HepG2 (cell line): ENCODE results near the gene CALD1. TPM values are rescaled to one million over a fixed set of nuclear protein-coding genes. Genes with fewer than 3 reads are reported as not detected.

Experiments used
- ARHGAP35 ChIP-seq: sonication (generic); formaldehyde crosslinking; IDR thresholded peaks from 2 replicates; pipeline ENCODE4 v1.9.0; 2022; ENCODE audit warnings: mild to moderate bottlenecking, inconsistent platforms, moderate library complexity, missing genetic modification reagents, borderline replicate concordance
- ARNT ChIP-seq: fragments of 450-650 bp; IDR thresholded peaks from 2 replicates; pipeline ENCODE4 v1.6.1; 2017
- CREB1 ChIP-seq, 2 experiments: fragments of 450-650 bp in 1 of 2; IDR thresholded peaks; 2 replicates each; pipeline ENCODE4 v1.6.1; 2016 to 2017; ENCODE audit warnings: control low read depth in 1 of 2, mild to moderate bottlenecking in 1 of 2, missing compliant biosample characterization in 1 of 2, missing genetic modification characterization in 1 of 2
- DZIP1 ChIP-seq: sonication (generic); formaldehyde crosslinking; IDR thresholded peaks from 2 replicates; pipeline ENCODE4 v1.5.0; 2020; ENCODE audit warnings: mild to moderate bottlenecking, missing genetic modification reagents
- GLI4 ChIP-seq: sonication (generic); formaldehyde crosslinking; IDR thresholded peaks from 2 replicates; pipeline ENCODE4 v1.5.1; 2020; ENCODE audit warnings: missing genetic modification reagents, mild to moderate bottlenecking, moderate library complexity, borderline replicate concordance
- KLF9 ChIP-seq: IDR thresholded peaks from 2 replicates; pipeline ENCODE4 v1.6.1; 2016; ENCODE audit warnings: low read depth
- MBNL3 ChIP-seq: fragments of 250-450 bp; sonication (Bioruptor Pico); conservative IDR thresholded peaks from 2 replicates; pipeline ENCODE4 v1.8.0; 2022; ENCODE audit warnings: mild to moderate bottlenecking, inconsistent platforms
- NFATC3 ChIP-seq: sonication (generic); formaldehyde crosslinking; IDR thresholded peaks from 2 replicates; pipeline ENCODE4 v1.5.1; 2020; ENCODE audit warnings: mild to moderate bottlenecking, missing genetic modification reagents
- NONO ChIP-seq, 2 experiments: fragments of 450-650 bp in 1 of 2; sonication (generic) in 1 of 2; formaldehyde crosslinking in 1 of 2; IDR thresholded peaks in 1 of 2; conservative IDR thresholded peaks in 1 of 2; 2 replicates each; pipeline versions ENCODE4 v1.6.1 to v1.8.0; 2017 to 2022; ENCODE audit warnings: mild to moderate bottlenecking in 1 of 2, missing genetic modification reagents in 1 of 2, moderate library complexity in 1 of 2
- PAX8 ChIP-seq: sonication (generic); formaldehyde crosslinking; IDR thresholded peaks from 2 replicates; pipeline ENCODE4 v1.8.0; 2022; ENCODE audit warnings: mild to moderate bottlenecking, missing genetic modification reagents, borderline replicate concordance
- RBM39 ChIP-seq: fragments of 200-400 bp; formaldehyde crosslinking; IDR thresholded peaks from one replicate; pipeline ENCODE4 v1.6.1; 2018; ENCODE audit warnings: antibody characterized with exemption, mild to moderate bottlenecking, low read depth, low read length; ENCODE audit not compliant: poor library complexity, severe bottlenecking
- SIX4 ChIP-seq: sonication (generic); formaldehyde crosslinking; IDR thresholded peaks from 2 replicates; pipeline ENCODE4 v1.4.0; 2020; ENCODE audit warnings: missing genetic modification reagents
- SMC3 ChIP-seq: IDR thresholded peaks from 2 replicates; pipeline ENCODE4 v1.6.1; 2011; ENCODE audit warnings: low read length, improper control_type of control experiment
- ZBTB3 ChIP-seq: sonication (generic); formaldehyde crosslinking; IDR thresholded peaks from 2 replicates; pipeline ENCODE4 v1.4.0; 2020; ENCODE audit warnings: low read depth, mild to moderate bottlenecking, moderate library complexity, missing genetic modification reagents, borderline replicate concordance
- ZNF513 ChIP-seq: sonication (generic); formaldehyde crosslinking; conservative IDR thresholded peaks from 2 replicates; pipeline ENCODE4 v1.5.0; 2020; ENCODE audit warnings: missing genetic modification reagents
- ZNF580 ChIP-seq: IDR thresholded peaks from 2 replicates; pipeline ENCODE4 v1.6.1; 2016; ENCODE audit warnings: low read depth, borderline replicate concordance
- ZNF746 ChIP-seq: sonication (generic); formaldehyde crosslinking; IDR thresholded peaks from 2 replicates; pipeline ENCODE4 v1.8.0; 2022; ENCODE audit warnings: mild to moderate bottlenecking, missing genetic modification reagents
- ZNF83 ChIP-seq: sonication (generic); formaldehyde crosslinking; IDR thresholded peaks from 2 replicates; pipeline ENCODE4 v1.4.0; 2020; ENCODE audit warnings: missing genetic modification reagents, mild to moderate bottlenecking, borderline replicate concordance
- ZNF879 ChIP-seq: sonication (generic); formaldehyde crosslinking; IDR thresholded peaks from 2 replicates; pipeline ENCODE4 v1.8.1; 2023; ENCODE audit warnings: missing genetic modification reagents
- polyA plus RNA-seq, 8 experiments: library from polyadenylated mRNA; depleted of rRNA in 3 of 8; stranded (reverse) in 7 of 8; unstranded in 1 of 8; fragments of >200 nt; fragmentation: Illumina TruSeq in 4 of 8; extraction: Trizol in 4 of 8; gene quantifications; 2 replicates each; pipeline versions ENCODE4 v1.2.1 to v1.2.3, GENCODE V29; 2011 to 2016; ENCODE audit warnings: low read depth in 4 of 8, missing spikeins in 1 of 8, mixed read lengths in 1 of 8; ENCODE audit not compliant: insufficient read depth in 1 of 8
- total RNA-seq, 5 experiments: library from RNA; depleted of rRNA; stranded (reverse); fragments of >200 nt; fragmentation: Illumina TruSeq; extraction: Trizol; gene quantifications; 2 replicates each; pipeline ENCODE4 v1.2.3, GENCODE V29; 2016; ENCODE audit warnings: low read depth in 1 of 5
- TF ChIP-seq, protein P1 (sequence below): sonication (generic); formaldehyde crosslinking; IDR thresholded peaks from 2 replicates; pipeline ENCODE4 v1.4.0; 2020; ENCODE audit warnings: missing genetic modification reagents, mild to moderate bottlenecking, borderline replicate concordance
- TF ChIP-seq, protein P2 (sequence below): sonication (generic); formaldehyde crosslinking; IDR thresholded peaks from 2 replicates; pipeline ENCODE4 v1.4.0; 2020; ENCODE audit warnings: missing genetic modification reagents

The CALD1 gene
- total and polyA plus RNA-seq, 2 of the 13 experiments (the other 11 are each of a cell fraction or from before 2014, with no cell fraction given): 53.0 to 112 TPM

- TF ChIP-seq DZIP1 (CRISPR knock-in tag) (no peak), ARNT (no peak), CREB1 (IDR thresholded peaks at IDR 0.05) (no peak), CREB1 (CRISPR knock-in tag; IDR thresholded peaks at IDR 0.05) (peak; percentile 82), NFATC3 (CRISPR knock-in tag) (no peak), SMC3 (no peak), ZNF746 (no peak), ZNF580 (CRISPR knock-in tag) (no peak), ZNF83 (CRISPR knock-in tag) (no peak), ZNF513 (no peak), ZBTB3 (CRISPR knock-in tag) (no peak), RBM39 (no peak), MBNL3 (CRISPR knock-in tag) (no peak), ARHGAP35 (CRISPR knock-in tag) (no peak), NONO (IDR thresholded peaks at IDR 0.05) (no peak), NONO (CRISPR knock-in tag; conservative IDR thresholded peaks at IDR 0.05) (peak; percentile 87), ZNF879 (CRISPR knock-in tag) (no peak), KLF9 (CRISPR knock-in tag) (no peak), GLI4 (CRISPR knock-in tag) (0 out of 2 replicates have a peak, but pooled peaks have one; percentile 39), SIX4 (peak; percentile 25; the same call in 1 of the 2 replicates), PAX8 (CRISPR knock-in tag) (no peak)
- TF ChIP-seq, protein P1, sequence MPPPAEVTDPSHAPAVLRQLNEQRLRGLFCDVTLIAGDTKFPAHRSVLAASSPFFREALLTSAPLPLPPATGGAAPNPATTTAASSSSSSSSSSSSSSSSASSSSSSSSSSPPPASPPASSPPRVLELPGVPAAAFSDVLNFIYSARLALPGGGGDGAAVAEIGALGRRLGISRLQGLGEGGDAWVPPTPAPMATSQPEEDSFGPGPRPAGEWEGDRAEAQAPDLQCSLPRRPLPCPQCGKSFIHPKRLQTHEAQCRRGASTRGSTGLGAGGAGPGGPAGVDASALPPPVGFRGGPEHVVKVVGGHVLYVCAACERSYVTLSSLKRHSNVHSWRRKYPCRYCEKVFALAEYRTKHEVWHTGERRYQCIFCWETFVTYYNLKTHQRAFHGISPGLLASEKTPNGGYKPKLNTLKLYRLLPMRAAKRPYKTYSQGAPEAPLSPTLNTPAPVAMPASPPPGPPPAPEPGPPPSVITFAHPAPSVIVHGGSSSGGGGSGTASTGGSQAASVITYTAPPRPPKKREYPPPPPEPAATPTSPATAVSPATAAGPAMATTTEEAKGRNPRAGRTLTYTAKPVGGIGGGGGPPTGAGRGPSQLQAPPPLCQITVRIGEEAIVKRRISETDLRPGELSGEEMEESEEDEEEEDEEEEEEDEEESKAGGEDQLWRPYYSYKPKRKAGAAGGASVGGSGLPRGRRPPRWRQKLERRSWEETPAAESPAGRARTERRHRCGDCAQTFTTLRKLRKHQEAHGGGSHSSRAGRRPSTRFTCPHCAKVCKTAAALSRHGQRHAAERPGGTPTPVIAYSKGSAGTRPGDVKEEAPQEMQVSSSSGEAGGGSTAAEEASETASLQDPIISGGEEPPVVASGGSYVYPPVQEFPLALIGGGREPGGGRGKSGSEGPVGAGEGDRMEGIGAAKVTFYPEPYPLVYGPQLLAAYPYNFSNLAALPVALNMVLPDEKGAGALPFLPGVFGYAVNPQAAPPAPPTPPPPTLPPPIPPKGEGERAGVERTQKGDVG (CRISPR knock-in tag): peak; percentile 35; the same call in 1 of the 2 replicates
- TF ChIP-seq, protein P2, sequence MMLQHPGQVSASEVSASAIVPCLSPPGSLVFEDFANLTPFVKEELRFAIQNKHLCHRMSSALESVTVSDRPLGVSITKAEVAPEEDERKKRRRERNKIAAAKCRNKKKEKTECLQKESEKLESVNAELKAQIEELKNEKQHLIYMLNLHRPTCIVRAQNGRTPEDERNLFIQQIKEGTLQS (CRISPR knock-in tag): no peak
These were observed 217.9 kb downstream of the CALD1 start (continued) for GRCh38 chr7:134997214-134997885.
